Measurements from ENCODE around the gene PDK2.

PDK2 gene

DNA sequence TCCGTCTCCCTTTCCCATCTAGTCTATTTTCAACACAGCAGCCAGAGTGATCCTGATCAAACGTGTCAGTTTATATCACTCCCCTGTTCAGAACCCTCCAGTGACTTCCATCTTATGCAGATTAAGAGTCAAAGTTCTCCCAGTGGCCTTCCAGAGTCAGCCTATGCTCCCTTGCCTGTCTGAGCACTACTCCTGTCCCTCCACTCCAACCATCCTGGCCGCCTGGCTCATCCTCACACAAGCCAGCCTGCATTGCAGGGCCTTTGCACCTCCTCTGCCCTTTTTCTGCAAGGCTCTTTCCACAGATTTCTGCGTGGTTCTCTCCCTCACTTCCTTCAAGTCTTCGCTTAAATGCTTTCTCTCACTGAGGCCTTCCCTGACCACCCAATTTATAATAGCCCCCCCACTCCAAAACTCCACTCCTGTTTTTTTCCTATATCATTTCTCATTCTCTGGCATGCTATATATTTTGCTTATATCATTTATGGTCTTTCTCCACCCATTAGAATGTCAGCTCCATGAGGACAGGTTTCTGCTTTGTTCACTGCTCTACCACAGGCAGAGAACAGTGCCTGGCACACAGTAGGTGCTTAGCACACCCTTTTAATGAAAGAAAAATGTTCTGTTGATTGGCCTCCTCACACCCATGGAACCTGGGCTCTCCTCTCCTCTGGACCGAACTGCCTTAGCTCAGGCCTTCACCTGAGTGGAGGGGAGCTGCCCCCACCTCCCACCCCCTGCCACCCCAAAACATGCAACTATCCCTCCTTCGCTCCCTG is 25.5 kb downstream of the PDK2 start:
- no peak for DNase-seq

DNA sequence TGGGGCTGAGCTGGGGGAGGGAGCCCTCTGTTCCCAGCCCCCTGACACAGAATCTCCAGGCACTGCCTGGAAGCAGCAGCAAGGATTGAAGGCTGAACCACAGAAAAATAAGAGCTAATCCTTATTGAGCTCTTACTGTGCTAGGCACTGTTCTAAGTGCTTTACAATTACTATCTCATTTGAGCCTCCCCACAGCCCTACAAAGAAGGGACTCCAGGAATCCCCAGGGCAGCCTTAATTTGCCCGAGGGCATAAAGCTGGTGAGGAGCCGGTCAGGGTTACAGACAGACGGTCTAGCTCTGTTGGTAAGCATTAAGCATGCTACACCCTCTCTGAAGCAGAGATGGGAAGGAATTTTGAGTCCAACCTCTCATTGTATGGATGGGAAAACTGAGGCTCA is 27.8 kb downstream of the PDK2 start:
- no peak for DNase-seq

DNA sequence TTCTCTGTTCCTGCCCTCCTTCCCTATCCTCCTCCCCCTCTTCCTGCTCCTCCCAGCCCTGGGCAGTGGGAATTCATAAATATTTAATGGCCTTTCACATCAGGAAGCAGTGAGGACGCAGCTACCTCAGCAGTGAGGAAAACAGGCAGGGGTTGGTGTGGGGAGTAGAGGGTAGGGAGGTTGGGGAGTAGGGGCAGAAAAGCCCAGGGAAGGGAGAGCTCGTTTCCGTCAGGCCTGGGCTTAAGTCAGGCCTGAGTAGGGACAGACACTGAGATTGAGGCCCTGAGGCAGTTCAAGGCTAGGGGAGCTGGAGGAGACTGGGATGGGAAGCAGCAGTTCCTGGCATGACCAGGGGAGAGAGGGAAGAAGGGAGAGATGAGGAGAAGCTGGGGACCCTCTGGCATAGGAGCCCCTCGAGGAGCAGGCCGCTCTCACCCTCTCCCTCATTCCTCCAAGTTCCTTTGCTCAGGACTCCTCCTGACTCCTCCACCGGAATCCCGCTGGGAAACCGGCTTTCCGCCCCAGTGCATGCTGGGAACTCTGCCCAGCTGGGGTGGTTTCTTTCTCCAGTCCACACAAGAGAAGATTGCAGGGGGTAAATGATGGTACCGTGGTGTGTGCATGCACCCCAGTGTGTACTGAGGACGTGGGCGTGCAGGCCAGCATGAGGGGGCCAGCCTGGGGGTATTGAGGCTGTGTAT is 28.6 kb downstream of the PDK2 start:
- DNase-seq, result no peak

DNA sequence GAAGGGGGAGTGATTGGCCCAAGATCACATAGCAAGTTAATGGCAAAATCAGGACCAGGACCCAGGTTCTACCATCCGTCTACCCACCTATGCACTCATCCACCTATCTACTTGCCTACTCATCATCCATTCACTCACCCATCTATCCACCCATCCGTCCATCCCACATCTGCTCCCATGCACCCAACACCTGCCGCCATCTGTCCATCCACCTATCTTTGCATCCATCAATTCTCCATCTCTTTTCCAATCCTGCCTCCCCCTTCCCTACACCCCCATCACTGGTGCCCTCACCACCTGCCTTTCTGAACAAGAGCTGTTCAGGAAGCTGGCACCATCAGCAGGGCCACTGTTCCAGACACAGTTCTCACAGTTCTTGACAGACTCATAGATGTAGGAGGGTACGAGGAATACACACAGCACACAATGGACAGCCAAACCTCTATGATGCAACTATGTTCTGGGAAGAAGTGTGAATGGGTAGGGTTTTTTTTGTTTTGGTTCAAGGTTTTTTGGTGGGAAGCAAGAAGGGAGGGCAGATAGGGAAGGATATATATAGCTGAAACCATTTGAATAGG is 30.4 kb downstream of the PDK2 start:
- no peak for DNase-seq

DNA sequence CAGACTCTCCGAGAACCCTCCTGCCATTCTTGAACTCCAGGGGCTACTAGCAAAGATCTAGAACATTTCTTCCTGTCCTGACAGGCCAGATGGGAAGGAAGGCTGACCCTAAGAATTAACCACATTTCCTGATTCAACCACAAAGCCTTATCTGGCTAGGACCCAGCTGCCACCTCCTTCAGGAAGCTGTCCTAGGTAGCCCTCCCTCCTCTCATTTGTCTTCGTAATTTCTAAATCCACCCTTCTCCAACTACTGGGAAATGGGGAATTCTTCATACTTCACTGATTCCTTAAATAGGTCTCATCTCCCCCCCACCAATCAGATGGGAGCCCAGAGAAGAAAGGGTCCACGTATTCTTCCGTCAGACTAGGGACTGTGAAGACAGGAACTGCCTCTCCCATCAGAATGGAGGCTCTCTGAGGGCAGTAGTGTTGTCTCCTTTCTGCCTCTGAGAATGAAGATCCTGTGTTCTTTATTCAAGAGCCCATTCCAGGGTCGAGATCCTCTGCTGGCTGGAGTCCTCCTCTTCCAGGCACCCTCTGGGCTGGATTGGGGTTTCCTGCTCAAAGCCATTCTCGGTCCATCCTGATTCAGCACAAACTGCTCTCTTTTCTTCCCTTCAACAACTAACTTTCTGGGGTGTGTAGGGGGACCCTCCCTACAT is 32.7 kb downstream of the PDK2 start:
- no peak for DNase-seq

DNA sequence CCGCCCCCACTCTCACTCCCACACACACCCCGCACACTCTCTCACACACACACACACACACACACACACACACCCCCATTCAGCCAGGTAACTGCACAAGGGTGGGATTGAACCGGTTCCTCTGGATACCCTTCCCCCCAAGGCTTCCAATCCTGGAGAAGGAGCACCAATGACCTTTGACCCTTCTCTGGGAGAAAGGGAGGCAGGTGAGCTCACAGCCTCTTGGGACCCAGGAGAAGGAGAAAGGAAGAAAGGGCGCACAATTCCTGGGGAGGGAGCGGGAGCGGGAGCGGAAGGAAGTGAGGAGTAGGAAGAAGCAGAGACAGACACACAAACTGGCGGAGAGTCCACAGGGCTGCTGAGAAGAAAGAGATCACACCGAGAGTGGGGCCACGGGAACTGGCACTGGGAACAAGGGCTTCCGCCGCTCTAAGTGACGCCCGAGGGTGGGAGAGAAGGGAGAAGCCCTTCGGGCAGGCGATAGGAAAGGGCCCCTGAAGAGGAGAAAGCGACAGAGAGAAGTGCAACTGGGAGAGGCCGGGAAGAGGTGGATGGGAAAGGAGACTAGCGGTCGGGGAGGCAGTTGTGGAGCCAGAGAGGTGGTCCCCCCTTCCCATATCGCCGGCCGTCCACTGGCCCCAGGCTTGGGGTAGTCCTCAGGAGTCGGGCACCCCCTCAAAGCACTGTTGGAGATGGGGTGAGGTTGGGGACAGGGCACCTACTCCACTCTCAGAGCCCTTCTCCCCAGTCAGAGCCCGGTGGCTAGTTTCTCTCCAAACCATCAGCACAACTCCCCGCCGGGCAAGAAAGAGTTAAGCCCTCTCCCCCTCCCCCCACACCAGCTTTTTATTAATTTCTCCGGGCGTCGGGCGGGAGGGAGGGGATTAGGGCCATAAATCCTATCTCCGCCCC is 33.5 kb downstream of the PDK2 start:
- no peak for DNase-seq

DNA sequence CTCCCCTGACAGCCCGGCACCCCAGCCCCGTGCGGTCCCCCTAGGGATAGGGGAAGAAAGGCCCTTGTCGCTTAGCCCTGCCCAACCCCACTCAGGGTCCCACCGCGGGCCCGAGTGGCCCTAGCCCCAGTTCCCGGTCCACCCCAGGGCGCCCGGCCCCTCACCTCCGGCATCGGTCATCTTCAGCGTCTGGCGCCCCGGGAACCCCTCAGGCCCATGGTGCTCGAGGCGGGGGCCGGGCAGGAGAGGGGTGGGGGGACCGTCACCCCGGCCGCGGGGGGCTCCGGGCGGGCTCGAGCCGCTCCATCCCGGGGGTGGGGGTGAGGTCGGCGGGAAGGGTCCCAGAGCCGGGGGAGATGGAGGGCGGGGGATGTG is 34.2 kb downstream of the PDK2 start:
- peak; percentile 5 for DNase-seq

DNA sequence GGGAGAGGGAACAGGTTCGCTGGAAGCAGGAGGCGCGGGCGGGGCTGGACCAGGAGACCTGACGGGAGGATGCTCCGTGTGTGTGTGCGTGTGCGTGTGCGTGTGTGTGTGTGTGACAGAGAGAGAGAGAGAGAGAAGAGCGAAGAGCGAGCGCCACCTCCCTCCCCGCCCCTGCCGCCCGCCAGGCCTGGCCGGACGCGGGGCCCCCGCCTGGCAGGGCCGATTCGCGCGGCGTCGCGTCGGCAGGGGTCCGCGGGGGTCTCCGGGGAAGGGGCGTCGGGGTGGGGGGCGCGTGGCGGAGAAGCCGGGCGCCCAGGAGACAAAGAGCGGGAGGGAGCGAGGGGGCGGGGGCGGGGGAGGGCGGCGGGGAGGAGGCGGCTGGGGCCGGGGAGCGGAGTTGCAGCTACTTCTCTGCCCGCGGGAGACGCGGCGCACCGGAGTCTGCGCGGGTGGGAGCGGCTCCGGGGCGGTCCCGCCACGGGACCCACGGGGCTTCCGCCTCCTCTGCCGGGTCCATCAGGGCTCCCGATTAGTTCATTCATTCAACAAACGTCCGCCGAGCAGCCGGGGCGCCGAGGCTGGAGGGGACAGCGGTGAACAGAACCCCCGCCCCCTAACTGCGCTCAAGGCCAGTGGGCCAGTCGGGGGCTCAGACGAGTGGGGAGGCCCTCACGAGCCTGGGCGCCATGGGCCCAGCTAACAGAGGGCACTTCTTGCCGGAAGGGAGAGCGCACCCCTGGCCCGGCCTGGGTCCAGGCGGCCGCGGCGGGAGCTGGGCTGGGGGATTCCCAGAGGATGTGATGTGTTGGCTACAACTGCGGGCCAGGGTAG is 34.8 kb downstream of the PDK2 start, which contains the start of gene SAMD14:
SAMD14 (minus strand) TSS at position 433 of the 831 bp plus-strand sequence. CDS start 5,201 bp downstream, outside the sequence.
- DNase-seq, result peak; percentile 5

DNA sequence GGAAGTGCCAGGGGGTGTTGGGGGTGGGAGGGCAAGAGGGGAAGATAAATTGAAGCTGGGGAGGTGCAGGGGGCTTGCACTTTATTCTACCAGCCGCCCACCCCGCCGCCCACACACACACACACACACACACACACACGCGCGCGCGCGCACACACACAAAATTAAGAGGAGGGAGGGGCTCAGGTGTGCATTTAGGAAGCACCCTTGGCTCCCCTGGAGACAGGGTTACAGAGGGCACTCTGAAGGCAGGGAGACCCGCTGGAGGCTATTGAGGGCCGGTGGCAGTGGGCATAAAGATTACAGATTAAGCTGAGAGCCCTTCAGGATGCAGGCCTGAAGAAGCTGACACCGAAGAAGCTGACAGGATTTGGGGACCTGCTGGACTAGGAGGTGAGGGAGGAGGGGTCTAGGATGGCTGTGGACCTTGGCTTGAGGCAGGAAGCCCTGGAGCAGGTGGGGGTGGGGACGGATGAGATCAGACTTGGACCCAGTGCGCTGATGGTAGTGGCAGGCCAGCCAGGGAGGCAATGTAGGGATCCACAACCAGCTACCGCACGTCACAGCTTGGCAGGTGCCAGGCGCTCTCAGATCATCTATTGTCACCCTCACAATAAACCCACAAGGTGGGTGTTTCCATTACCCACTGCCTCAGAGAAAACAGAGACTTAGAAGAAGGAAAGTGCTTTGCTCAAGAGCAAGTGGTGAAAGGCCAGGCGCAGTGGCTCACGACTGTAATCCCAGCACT is 35.6 kb downstream of the PDK2 start:
- peak; percentile 37 for DNase-seq

DNA sequence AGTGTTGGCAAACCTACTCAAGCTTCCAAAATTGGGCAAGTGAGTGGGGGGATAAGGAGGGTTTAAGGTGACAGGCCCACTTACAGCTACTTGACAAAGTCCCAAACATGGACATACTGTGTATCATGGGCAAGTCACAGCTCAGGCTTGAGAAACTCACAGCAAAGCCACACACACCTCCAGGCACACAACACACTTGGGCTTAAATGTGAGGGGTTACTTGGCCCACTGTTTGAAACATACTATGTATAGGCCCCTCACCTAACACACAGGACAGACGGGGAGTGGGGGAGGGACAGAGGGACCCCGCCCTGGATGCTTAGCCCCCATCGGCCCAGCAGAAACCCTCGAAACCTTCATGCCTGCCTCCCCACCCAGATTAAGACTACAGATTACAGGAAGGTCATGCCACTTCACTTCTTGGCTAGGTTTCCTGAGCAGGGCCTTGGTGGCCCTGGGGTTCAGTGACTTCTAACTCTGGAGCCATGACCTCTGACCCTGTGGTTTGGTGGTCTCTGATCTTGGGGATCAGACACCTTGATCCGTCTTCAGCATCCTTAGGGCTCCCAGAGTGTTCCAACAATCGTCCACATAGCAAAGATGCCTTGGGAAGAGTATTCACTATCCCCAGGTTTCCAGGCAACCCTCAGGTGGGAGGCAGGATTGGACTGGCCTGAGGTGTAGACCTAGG is 37.1 kb downstream of the PDK2 start:
- DNase-seq, result no peak

DNA sequence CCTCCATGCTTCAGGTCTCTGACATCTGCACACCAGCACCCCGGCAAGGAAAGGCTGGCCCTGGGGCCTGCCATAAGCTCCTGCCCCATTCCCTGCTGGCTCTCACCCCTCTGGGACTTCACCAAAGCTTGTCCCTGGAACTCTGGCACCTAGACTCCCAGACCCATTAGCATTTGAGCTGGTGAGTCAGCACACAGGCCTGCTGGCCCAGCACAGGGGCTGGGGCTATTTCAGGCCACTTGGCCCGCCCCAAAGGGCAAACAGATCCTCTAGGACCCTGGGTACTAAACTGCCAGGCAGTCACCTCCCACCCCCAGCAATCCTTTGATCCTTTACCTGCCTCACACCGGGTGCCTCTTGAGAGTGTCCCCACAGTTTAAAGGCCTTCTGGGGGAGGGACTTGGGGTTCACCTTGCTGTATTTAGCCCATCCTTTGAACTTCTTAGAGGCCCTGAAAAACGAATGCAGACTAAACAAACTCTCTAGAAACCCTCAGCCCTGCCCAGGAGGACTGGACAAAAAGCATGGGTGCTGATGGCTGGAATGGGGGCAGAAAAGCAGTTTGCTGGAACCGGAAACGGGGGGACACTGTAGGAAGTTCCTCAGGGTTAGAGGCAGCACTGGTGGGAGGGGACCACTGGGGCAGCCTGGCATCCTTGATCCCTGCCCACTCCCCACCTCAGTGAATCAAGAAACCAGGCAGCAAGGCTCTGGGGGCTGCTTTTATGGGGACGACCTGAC is 38.0 kb downstream of the PDK2 start:
- no peak for DNase-seq

DNA sequence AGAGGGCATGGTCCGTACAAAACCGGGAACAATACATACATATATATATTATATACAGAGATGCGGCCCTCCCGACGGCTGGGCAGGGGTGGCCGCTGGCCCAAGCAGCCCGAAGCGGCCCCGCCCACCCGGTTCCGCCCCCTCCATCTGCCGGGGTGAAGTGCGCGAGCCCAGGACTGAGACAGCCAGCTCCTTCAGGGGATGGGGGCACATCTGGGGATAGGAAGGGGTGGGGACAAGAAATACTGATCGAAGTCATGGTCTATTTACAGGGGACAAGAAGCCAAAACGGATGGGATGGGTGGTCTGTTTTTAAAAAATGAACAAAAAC is 38.6 kb downstream of the PDK2 start:
- DNase-seq, result no peak

DNA sequence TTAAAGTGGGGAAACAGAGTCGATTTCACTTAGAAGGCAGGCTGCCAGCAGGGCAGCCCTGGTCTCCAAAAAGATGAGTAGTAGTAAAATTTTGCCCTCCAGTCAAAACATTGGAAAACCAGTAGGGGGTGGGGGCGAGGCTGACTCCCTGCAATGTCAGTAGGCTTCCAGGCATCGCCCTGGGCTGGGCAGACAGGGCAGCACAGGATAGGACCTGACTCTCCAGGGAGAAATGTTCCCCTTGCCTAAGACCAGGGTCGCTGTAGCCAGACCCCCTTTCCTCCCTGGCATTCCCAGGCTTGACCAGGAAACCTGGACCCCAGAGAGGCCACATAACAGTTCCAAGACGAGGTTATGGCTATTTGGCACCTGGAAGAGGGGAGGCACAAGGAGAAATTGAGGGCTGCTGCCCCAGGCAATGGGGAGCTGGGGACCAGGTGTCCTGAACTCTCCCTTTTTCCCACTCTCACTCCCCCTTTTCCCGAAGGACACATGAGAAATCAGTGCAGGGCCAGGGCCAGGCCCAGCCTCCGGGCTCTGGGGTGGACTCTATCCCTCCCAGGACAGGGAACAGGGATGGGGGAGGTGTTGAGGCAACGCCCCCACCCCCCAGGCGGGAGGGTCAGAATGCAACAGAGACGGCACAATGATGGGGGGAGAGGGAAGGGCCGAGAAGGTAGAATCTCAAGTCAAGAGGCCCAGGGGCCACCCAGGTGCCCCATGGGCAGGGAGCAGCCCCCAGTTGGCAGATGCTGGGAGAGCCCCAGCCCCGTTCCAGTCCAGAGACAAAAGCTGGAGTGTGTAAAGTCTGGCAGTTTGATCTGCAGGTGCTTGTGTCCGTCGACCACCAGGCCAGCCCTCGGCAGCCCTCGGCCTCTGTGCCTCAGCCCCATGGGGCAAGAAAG is 39.3 kb downstream of the PDK2 start:
- no peak for DNase-seq

DNA sequence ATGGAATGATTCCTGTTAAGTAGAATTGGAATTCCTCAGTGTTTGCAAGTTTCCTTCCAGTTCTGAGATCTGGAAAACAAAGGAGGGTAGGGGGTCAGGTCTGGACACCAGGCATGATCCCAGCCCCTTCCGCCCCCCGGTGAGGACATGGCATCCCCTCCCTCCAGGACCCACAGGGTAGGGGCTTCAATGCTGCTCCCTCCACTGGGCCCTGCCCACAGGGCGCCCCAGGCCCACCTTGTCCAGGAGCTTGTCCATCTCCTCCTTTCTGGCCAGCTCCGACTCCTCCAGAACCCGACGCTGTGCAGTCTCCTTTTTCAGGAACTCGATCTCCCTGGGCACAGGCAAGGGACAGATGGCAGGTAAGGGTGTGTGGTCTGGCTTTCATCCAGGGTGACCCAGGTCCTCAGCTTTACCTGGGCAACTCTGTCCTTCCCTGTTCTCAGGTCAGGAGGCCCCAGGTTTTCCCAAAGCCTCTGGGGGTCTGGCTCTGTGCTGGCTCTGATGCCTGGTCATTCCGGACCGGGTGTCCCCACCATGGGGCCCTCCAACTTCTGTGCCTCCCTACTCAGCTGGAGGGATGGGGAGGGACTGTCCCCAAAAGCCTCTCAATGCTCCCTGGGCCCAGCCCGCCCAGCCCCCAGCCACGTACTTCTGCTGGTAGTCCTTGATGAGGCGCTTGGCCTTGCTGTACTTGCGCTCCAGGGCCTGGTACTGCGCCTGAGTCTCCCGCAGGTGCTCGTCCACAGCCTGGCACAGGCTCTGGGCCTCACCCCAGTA is 40.4 kb downstream of the PDK2 start:
- DNase-seq, result no peak

DNA sequence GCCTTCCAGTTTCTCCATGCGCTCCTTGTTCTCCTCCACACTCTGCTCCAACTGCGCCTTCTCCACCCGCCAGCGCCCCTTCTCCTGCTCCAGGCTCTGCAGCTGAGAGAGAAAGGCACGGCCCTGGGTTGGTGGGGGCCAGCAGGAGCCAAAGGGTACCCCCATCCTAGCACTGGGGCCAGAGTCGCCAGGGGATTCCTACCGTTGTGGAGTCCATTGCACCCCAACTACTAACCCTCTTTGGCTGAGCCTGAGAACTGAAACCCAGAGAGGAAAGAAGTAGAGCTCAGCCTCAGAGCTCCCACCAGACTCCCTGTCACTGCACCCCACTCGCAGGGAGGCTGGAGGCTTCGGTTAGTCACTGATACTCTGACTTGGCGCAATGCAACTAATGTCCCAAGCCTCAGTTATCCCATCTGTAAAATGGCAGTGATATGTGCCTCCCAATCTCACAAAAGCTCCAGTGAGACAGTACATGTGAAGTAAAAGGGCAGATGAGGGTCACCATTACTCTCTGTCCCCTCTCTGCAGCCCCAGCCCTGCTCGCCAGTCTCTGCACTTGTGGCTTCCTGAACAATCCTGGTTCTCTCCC is 41.0 kb downstream of the PDK2 start:
- no peak for DNase-seq

DNA sequence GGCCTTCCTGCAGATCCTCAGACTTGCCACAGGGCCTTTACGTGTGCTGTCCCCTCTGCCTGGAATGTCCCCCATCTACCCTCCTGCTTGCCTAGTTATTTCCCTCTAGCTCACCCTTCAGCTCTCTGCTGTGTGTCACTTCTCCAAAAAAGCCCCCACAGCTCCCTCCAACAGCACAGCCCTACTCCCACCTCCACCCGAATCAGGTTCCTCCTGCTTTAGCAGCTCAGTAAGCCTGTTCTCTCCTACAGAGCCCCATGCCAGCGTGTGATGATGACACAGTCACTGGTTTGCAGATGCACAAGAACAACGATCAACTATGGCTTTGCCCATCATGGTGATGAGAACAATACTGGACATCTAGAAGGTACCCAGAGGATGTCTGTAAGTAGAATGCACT is 41.9 kb downstream of the PDK2 start:
- DNase-seq, result no peak

DNA sequence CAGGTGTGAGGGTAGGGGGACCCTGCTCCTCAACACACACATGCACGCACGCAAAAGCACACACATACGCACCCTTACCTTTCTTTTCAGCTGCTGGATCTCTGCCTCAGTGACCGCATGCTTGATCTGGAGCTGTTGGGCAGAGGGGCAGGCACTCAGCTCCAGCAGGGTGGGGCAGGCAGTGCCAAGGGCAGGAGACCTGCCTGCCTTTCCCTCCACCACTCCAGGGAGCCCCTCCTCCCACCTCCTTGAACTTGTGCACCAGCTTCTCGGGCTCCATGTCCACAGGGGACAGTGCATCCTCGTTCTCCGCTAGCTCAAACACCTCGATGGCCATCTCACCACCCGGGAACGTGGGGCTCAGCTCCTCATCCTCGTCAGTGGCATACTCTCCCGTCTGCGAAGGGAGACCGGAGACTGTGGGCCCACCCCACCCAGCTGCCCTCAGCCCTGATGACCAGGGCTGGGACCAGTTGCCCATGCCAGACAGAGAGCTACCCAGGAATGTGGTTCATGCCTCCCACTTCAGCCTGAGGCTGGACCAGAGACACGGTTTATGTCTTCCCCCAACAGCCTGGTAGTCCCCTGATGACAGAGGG is 44.1 kb downstream of the PDK2 start:
- DNase-seq, result no peak

Measured in NCI-H1105 treated with DMSO at 0.1 percent for 48 hours (cell line).